GM13977 (cell line): ENCODE results near the gene ZFP1.

Experiments used
- DNase-seq: peaks from one replicate; pipeline ENCODE4 v3.0.0; 2012; ENCODE audit warnings: low spot score
- in situ Hi-C: fragments of 300-500 bp; cut with MboI; formaldehyde crosslinking; loops from one replicate; pipeline ENCODE4 v1.12.0; 2022; ENCODE audit warnings: low sequenced_read_pairs, low pct_unique_long_range_greater_than_20kb, mixed read lengths, inconsistent platforms; ENCODE audit not compliant: unreplicated experiment
- TF ChIP-seq, protein P1 (sequence below): IDR thresholded peaks from 2 replicates; pipeline ENCODE4 v1.5.1; 2012; ENCODE audit warnings: mild to moderate bottlenecking, control low read depth; ENCODE audit not compliant: insufficient read depth; ENCODE audit errors: extremely low read depth, missing control alignments

ZFP1 gene

DNA sequence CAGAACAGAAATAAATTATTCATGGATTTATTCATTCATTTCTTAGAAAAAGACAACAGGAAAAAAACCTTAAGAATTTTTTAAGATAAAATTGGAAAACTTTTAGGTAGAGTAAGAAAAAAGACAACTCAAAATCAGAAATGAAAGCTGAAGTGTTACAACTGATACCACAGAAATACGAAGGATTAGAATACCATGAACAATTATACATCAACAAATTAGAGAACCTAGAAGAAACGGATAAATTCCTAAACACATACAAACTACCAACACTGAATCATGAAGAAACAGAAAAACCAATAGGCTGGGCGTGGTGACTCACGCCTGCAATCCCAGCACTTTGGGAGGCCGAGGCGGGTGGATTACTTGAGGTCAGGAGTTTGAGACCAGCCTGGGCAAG lies 30.9 kb downstream of the ZFP1 start:
- in situ Hi-C loops, result no loop called here
- TF ChIP-seq, protein P1, sequence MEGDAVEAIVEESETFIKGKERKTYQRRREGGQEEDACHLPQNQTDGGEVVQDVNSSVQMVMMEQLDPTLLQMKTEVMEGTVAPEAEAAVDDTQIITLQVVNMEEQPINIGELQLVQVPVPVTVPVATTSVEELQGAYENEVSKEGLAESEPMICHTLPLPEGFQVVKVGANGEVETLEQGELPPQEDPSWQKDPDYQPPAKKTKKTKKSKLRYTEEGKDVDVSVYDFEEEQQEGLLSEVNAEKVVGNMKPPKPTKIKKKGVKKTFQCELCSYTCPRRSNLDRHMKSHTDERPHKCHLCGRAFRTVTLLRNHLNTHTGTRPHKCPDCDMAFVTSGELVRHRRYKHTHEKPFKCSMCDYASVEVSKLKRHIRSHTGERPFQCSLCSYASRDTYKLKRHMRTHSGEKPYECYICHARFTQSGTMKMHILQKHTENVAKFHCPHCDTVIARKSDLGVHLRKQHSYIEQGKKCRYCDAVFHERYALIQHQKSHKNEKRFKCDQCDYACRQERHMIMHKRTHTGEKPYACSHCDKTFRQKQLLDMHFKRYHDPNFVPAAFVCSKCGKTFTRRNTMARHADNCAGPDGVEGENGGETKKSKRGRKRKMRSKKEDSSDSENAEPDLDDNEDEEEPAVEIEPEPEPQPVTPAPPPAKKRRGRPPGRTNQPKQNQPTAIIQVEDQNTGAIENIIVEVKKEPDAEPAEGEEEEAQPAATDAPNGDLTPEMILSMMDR, result no peak
- DNase-seq, result no peak

DNA sequence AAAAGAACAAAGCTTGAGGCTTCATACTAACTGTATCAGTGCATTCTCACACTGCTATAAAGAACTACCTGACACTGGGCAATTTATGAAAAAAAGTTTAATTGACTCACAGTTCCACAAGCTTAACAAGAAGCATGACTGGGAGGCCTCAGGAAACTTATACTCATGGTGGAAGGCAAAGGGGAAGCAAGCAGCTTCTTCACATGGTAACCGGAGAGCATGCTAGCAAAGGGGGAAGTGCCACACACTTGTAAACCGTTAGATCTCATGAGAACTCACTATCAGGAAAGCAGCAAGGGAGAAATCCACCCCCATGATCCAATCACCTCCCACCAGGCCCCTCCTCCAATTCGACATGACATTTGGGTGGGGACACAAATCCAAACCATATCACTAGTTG lies 33.3 kb downstream of the ZFP1 start:
- TF ChIP-seq, protein P1, result no peak
- no peak for DNase-seq
- in situ Hi-C loops, result no loop called here

DNA sequence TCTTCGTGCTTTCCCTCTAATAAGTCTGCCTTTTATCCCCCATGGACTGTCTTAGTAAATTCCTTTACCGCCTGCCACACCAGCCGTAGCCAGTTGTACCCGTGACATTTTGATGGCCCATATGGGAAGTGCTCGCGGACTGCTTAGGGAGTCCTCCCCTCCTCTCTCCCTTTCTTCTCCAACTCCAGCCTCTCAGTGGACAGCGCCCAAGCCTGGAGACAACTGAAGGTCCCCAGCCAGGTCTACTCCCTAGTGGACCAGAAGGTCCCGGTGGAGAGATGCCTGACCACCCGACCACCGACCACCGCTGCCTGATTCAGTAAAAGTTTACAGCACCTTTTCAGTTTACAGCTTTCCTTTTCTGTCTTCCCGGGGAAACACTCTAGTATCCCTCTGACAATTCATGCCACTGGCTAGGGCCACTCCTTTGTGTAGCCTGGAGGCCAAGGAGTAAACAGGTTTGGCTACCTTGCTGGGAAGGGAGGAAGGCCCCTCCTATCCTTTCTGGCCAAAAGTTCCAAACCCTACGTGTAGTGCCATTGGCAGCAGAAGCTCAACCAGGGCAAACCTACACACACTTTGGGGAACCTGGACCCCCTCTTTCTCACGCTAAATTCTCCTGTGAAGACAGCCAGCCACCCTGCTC lies 40.6 kb downstream of the ZFP1 start:
- TF ChIP-seq, protein P1, result no peak
- DNase-seq, result no peak

DNA sequence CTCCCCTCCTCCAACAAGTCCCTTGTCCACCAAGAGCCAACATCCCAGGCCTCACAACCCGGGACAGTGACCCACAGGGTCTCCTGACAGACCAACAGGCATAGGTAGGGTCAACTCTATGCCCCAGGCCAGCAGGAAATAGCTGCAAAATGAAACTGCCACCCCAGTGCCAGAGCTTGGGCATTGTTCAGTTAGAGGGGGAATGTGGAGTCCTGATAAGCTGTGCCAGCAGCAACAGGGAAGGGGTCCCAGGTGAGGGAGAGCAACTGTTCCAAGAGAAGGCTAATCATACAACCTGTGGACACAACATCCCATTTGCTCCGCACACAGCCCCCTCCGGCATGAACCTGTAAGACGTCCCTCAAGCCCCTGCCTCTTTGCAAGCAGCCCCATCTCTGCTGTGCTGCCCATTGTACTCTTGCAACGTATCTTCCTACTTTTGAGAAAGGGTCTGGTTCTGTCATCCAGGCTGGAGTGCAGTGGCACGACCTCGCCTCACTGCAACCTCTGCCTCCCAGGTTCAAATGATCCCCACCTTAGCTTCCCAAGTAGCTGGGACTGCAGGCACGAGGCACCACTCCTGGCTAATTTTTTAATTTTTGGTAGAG lies 41.4 kb downstream of the ZFP1 start:
- DNase-seq, result no peak
- in situ Hi-C loops, result no loop called here

More for the DNA sequence above, 40.6 kb downstream of the ZFP1 start:
- in situ Hi-C loops, result no loop called here

DNA sequence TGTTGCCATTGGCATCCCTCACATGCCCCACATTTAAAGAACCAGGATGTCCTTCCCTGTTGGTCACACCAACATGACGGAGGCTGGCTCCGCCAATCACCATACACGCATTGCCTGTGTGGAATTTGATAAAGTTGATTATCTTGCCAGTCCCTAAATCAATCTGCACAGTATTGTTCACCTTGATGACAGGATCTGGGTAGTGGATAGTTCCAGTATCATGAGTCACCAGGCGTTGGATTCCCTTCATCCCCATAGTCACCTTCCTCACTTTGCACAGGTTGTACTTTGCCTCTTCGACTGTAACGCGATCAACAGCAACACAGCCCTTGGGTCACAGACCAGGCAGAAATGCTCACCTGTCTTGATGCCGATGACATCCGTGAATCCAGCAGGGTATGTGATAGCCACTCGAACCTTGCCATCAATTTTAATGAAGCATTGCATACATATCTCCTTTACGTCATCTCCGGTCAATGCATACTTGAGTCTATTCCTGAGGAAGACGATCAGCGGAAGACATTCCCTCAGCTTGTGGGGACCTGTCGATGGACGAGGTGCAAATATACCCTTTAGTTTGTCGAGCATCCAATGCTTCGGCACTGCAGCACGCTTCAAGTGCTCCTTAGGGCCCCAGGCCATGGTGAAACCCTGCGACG lies 44.4 kb downstream of the ZFP1 start:
- TF ChIP-seq, protein P1, result no peak
- no peak for DNase-seq
- in situ Hi-C loops, result no loop called here

More for the DNA sequence above, 41.4 kb downstream of the ZFP1 start:
- TF ChIP-seq, protein P1, result no peak

DNA sequence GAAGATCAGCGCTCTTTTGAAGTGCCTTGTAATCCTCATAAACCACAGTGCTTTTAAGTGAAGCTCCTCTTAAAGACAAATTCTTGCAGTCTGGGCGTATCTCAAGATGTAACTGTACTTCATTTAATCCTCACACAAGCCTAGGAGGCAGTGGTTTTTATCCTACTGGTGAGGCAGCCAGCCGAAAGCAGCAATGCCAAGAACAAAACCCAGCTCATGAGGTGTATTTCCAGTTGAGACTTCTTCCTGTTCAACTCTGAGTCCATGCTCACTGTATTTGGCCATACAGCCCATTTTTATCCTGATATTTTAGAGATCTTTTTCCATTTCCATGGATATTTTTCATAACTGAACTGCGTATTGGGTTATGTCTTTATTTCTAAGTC lies 44.9 kb downstream of the ZFP1 start:
- DNase-seq, result no peak
- TF ChIP-seq, protein P1, result no peak
- in situ Hi-C loops, result no loop called here
